Activated T-cell treated with anti-CD3 and anti-CD28 coated beads, Interleukin-2, amount 50 U/mL, for 1 hour (primary cell): Measurements from ENCODE around the gene TKTL1.
"Not testable (repeated sequence)": the region's sequence is repeated elsewhere in the genome, so short reads cannot be mapped to it uniquely, and the experiment has no call there.

Experiments
- DNase-seq: peaks from one replicate; pipeline ENCODE4 v3.0.0-alpha.2; 2020

The TKTL1 gene

DNA sequence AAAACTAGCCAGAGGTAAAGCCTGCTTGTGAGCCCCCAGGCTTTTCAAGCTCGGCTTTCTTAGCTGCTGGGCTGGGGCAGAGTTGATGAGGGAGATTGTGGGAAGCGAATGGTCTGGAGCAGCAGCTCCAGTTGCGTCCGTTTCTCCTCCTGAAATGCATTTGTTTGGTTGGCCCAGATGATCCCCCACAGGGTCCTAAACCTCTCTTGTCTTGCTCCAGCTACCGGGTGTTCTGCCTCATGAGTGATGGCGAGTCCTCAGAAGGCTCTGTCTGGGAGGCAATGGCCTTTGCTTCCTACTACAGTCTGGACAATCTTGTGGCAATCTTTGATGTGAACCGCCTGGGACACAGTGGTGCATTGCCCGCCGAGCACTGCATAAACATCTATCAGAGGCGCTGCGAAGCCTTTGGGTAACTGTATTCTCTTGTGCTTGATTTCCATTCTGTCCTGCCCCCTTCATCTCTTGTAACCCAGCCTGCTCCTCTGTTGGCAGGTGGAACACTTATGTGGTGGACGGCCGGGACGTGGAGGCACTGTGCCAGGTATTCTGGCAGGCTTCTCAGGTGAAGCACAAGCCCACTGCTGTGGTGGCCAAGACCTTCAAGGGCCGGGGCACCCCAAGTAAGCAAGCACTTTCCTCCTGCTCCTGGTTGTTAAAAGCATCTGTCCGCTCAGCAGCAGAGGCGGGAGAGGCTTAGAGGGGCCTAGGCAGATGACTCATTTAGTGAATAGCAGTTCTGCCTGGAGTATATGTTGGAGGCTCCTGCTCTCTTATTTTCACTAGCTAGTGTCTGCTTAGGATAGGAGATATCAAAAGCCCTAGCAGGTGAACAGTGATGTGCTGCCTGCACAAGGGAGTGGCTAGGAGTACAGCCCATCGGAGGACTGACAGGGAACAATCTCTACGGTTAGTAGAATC lies 15.3 kb downstream of the TKTL1 start:
- DNase-seq: no peak

DNA sequence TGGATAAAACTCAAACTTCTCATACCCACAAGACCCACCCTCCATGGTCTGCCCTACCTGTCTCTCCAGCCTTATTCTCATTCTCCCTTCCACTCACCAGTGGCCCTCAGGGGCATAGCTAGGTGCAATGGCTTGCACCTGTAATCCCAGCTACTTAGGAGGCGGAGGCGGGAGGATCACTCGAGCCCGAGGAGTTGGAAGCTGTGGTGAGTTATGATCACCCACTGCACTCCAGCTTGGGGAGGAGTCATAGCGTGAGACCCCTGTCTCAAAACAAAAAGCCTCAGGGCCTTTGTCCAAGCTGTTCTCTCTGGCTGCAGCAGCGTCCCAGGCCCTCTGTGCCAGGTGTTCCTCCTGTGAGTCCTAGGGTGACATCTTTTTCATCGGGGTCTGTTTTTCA lies 16.5 kb downstream of the TKTL1 start:
- DNase-seq: no peak

- no peak for DNase-seq
Measured at GRCh38 chrX:154313147-154313546, 17.6 kb downstream of the TKTL1 start.

DNA sequence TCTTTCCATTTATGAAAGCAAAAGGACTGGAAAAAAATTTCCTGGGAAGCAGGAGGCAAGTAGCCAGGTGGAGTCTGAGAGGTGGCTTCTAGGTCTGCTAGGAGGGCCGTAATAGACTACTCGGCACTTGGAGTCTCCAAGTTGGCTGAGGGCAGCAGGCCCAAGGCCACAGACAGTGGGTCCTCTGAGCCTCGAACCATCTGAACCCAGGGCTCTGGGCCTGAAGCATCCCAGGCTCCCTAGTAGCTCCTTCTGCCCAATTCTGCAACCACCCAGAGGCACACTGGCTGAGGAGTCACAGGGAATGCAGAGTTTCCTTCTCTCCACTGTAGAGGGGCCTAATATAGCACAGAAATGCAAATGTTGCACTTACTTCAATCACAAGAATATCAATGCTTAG lies 19.8 kb downstream of the TKTL1 start:
- no peak for DNase-seq

- peak; percentile 41 for DNase-seq
Measured at GRCh38 chrX:154317391-154317995, 21.9 kb downstream of the TKTL1 start.

GRCh38 chrX:154320406-154320805 lies 24.8 kb downstream of the TKTL1 start:
- no peak for DNase-seq

GRCh38 chrX:154321152-154321551 lies 25.6 kb downstream of the TKTL1 start:
- DNase-seq: no peak

GRCh38 chrX:154321594-154321993 lies 26.0 kb downstream of the TKTL1 start:
- no peak for DNase-seq

- DNase-seq: no peak
Measured at GRCh38 chrX:154322890-154323289, 27.3 kb downstream of the TKTL1 start.

DNA sequence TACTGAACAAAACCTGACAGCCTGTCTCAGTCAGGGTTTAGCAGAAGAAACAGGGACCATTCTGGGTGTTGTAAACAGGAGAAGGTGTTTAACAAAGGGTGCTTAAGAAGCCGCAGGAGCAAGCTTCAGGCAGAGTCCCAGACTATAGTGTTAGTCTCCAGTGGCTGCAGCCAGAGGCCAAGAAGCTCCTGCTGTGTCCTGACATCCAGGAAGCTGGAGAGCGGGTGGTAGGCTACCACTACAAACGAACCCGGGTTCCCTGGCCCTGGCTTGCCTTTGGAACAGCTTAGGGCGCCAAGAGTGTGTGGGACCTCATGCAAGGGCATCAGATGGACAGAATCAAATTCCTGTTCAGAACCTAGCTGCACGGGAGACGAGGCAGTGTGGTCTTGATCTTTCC lies 27.9 kb downstream of the TKTL1 start:
- DNase-seq: no peak

DNA sequence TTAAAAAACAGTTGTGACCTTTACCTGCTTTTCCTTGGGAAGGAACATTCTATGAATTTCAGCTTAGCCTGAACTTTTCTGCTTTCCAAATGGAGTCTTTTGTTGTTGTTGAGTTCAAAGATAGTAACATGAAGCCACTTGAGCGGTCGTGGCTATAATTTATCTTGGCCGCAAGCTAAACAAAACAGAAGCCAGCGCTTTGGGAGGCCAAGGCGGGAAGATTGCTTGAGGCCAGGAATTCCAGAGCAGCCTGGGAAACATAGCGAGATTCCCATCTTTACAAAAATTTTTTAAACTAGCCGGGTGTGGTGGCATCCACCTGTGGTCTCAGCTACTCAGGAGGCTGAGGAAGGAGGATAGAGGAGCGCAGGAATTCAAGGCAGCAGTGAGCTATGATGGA lies 29.9 kb downstream of the TKTL1 start:
- DNase-seq: no peak

GRCh38 chrX:154327038-154327820 lies 31.6 kb downstream of the TKTL1 start:
- peak; percentile 52 for DNase-seq

DNA sequence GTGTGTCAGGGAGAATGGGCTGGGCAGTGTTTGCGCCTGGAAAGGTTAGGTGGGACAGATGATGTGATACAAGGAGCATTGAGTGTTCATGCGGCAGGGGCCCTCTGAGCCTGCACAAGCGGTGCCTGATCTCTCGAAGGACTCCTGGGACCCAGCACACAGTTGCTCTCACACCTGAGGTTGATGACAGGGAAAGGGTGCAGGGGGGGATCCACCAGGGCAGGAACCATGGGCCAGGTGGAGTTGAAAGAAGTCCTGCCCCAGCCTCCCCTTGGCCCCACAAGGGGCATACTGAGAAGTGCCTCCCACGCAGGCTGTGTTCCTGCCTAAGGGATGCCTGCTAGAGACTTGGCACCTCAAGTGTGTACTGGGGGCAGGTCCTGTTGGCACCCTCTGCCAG lies 33.1 kb downstream of the TKTL1 start:
- DNase-seq: no peak

DNA sequence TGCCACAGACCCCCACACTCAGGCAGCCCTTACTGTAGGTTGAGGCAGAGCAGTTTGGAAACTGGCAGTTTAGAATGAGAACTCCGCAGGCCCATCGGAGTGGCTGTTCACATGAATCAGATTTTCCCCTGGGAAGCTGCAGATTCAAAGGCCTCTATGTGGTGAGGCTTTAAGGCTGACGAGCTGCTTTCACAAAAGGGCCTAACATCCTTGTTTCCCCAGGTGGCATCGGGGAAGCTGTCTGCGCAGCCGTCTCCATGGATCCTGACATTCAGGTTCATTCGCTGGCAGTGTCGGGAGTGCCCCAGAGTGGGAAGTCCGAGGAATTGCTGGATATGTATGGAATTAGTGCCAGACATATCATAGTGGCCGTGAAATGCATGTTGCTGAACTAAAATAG lies 33.7 kb downstream of the TKTL1 start:
- no peak for DNase-seq

DNA sequence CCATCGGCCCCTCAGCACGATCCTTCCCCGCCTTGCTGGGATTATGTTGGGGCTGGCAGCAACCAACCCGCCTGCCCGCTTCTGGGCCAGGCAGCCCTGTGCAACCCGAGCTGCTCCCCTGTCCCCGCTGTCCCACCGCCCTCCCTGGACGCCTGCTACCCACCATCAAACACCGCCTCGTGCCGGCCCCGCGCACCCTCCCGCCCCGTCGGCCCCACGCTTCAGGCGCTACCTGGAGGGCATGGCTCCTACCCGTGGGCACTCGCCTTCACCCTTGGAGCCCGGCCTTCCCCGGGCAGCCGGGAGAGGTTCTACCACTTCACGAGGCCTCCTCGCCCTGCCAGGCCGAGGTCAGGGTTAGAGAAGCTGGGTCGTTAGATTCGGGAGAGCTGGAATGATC lies 37.0 kb downstream of the TKTL1 start:
- DNase-seq: no peak

- DNase-seq: no peak
Measured at GRCh38 chrX:154333116-154333515, 37.5 kb downstream of the TKTL1 start.

DNA sequence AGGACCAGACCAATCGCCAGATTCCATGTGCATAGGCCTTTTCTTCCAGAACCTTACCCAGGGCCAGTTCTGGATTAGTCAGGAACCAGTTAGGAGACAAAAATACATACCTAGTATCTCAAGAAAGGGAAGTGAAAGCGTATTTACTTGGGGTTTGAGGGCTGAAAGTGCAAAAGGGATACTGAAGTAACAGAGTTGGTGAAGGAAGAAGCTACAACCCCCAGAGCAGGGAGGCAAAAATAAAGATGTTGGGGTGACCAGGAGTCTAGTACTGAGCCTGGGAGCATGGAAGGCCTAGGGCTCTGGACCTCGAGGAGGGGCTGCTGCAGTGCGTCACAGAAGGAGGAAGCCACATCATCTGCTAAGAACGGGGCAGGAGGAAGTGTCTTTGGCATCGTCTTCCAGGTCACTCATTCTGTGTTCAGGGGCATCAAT lies 38.3 kb downstream of the TKTL1 start:
- no peak for DNase-seq

DNA sequence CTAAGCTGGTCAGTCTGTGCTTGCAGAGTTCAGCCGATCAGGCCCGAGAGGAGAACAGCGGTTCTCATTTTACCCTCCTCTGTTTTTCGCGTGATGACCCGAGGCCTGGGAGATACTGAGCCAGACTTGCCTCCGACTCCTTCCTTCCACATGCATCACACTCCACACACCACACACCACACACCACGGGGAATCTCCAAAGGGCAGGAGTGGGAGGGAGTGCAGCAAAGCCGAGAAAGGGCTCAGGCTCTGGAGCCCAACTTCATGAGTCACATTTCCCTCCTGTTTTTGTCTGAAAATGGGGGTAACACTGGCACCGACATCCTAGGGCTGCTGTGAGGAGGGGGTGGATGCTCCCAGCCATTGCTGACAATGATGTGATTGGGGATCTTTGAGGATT lies 38.9 kb downstream of the TKTL1 start:
- DNase-seq: no peak

- DNase-seq: not testable (repeated sequence)
Measured at GRCh38 chrX:154341399-154342298, 46.1 kb downstream of the TKTL1 start.

DNA sequence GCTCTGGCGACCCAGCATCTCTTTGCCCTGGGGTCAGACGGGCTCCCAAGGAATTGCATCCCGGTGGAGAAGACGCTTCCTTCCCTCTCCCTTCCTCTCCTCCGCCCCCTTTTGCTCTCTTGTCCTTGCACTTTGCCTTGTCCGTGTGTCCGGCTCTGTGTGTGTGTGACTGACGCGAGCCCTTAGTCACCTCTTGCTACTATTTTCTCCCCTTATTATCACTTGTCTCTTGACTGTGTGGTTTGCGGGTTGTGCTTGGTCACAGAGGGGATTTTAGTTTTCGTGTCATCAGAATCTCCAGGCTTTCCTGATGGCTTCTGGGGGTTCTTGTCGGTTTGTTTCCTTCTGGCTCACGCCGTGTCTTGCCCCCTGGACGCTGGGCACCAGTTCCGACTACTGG lies 47.5 kb downstream of the TKTL1 start:
- DNase-seq: not testable (repeated sequence)

- DNase-seq: not testable (repeated sequence)
Measured at GRCh38 chrX:154343620-154344019, 48.0 kb downstream of the TKTL1 start.

GRCh38 chrX:154348114-154348531 lies 52.5 kb downstream of the TKTL1 start:
- peak; percentile 24 for DNase-seq
